DLD1 (cell line): ENCODE results near the gene FRMD4A.
"Not testable (repeated sequence)": the region's sequence is repeated elsewhere in the genome, so short reads cannot be mapped to it uniquely, and the experiment has no call there.

Experiments
- in situ Hi-C: cut with HindIII; loops from 2 replicates; pipeline ENCODE4 v1.10.0; 2017; ENCODE audit warnings: low sequenced_read_pairs

The FRMD4A gene

DNA sequence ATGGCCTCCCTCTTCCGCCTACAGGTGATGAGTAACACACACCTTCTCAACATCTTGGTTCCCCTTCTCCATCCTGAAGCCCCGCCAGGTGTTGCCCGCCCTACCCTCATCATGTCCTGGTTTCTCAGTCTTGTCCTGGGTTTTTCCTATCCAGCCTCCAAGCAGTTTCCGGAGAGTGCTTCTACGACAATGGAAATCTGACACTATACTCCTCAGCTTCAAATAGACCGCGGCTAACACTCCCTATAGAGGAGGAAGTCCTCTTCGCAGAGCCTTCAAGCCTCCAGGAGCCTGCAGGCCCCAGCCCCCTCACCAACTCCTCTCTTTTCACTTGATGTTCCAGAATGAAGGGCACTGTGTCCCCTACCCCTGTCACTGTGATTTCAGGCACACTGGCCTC, 596.6 kb downstream of the FRMD4A start:
- in situ Hi-C loops: no loop called here

DNA sequence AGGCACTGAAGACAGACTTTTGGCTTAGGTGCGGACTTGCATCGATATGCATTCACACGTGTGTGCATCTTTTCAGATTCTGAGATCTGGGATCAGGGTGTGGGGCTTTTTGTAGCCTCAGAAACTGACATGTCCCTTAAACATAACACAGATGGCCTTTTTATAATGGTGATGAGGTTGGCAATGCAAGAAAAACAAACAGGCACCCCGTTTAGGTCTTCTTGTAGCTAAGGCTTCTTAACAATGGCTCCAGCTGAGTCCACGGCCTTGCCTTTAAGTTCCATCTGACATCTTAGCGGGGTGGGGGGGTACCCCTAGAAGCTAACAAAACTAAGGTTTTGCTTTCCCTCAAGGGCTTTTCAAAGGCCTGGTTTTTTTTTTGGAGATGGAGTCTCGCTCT, 597.7 kb downstream of the FRMD4A start:
- in situ Hi-C loops: no loop called here

GRCh38 chr10:13732465-13732881, 598.3 kb downstream of the FRMD4A start:
- in situ Hi-C loops: no loop called here

- in situ Hi-C loops: no loop called here
Observed at GRCh38 chr10:13731799-13732198, 598.9 kb downstream of the FRMD4A start.

DNA sequence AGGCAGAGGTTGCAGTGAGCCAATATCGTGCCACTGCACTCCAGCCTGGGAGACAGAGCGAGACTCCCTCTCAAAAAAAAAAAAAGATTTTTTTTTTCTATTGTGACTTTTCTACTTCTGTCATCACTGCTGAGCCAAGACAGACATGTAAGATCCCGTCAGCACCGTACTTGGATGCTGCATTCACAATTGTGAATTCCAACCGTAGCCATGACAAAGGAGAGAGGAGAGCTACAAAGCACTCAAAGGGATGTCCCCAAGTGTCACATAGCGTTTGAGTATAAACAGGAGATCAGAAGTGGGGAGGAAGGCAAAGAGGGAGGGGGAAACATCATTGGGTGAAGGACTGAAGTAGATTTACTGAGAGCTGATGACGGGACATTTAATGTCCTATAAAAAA, 599.8 kb downstream of the FRMD4A start:
- in situ Hi-C loops: no loop called here

- in situ Hi-C loops: no loop called here
Observed at GRCh38 chr10:13730306-13730652, 600.4 kb downstream of the FRMD4A start.

DNA sequence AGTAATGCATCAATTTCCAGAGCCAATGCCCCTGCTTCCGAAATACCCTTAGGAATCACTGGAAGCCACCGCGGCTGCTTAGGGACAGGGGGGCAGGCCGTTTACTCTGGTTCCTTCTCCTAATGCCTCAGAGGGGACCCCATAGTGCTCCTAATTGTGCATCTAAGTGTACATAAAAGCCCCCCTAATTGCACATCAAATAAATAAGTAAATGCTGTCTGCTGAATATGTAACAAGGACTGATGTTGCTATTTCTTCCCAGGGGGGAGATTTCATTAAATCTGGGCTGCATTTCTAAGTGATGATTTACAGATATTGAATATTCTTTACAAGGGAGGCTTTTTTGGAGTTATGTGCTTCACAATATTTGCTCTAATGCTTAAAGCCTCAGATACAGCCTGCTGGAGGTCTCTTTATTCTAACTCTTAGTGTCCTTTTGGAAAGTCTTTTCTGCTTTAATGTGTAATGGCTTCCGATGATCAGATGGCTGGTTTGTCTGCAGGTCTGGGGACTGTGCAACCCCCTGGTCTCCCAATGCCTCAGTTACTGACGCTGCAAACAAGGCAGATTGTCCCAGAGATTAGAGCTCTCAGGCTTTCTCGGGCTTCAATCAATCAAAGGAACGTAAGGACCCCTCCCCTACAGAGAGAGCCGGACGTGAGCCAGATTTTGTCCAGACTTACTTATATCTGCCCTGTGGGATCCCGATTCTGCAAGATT, 601.0 kb downstream of the FRMD4A start:
- in situ Hi-C loops: no loop called here

DNA sequence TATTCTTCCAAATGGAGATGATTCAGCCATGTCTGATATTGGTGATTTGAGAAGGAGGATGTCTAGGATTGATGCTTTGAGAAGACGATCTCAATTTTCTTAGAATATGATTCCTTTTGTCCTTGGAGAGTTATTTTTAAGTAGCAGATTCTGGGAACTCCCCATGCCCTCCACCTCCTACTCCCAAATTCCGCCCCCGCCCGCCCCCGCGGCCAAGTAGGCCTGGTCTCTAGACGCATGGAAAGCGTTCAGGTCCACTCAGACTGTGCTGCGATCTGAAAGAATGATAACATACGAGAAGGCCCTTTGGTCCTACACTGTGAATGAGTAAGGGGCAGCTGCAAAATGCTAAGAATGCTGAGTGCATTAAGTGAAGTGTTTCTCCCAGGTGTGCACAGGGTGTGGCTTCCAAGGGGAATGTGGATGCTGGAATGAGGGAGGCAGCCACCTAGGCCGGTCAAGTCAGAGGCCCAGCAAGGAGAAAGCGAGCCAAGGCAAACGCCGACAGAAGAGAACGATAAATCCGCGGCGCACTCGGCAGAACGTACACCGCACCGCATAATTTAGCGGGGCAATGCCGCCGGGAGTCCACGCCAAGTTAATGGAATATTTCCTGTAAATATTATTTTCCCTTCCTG, 601.7 kb downstream of the FRMD4A start:
- in situ Hi-C loops: no loop called here

DNA sequence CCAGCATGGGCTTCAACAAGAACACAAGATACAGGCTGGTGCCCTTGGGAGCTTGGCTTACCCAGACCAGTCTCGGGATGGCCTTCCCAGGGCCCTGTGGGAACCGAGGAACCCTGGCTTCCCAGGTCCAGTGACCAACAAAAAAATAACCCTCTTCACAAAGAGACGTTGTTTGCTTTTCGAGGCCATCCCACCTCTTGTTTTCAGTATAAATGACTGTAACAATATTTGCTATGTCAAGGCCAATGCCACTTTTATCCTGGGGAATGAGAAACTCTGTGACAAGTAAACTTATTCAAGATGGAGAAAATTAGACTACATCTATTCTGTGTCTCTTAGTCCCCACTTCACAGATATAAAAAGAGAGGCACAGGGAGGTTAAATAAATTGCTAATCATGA, 605.1 kb downstream of the FRMD4A start:
- in situ Hi-C loops: no loop called here

GRCh38 chr10:13724484-13724883, 606.2 kb downstream of the FRMD4A start:
- in situ Hi-C loops: no loop called here

DNA sequence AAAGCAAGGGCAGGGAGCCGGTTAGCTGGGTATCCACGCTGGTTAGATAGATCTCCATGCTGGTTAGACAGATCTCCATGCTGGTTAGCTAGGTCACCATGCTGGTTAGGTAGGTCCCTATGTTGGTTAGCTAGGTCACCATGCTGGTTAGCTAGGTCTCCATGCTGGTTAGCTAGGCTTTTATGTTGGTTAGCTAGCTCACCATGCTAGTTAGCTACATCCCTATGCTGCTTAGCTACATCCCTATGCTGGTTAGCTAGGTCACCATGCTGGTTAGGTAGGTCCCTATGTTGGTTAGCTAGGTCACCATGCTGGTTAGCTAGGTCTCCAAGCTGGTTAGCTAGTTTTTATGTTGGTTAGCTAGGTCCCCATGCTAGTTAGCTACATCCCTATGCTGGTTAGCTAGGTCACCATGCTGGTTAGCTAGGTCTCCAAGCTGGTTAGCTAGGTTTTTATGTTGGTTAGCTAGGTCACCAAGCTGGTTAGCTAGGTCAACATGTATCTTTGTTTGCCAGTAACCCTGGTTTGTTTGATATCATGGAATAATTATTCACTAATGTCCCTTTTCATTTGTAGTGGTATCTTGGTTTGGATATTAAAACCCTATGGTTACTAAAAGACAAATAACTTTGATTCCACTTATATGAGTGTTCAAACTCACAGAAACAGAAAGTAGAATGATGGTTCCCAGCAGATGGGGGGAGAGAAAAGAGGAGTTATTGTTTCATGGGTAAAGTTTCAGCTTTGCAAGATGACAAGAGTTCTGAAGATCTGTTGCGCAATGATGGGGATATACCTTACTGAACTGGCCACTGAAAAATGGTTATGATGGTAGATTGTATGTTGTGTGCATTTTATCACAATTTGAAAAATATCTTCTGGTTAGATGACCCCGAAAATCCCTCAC, 607.7 kb downstream of the FRMD4A start:
- in situ Hi-C loops: no loop called here

DNA sequence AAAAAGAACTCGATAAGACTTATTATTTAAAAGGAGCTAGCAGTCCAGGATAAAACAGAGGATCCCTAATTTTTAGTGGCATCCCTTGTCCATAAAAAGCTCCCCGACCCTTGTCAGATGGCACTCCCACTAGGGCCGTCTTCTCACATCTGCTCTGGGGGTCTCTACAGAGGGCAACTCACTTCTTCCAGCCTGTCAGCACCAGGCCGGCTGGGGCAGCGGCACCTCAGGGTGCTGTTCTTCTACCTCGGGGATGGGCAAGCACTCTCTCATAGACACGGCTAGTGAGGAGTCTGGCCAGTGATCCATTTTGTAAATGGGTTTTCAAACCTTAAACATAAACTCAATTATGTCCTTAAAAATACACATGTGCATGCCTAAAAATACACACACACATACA, 609.2 kb downstream of the FRMD4A start:
- in situ Hi-C loops: no loop called here

DNA sequence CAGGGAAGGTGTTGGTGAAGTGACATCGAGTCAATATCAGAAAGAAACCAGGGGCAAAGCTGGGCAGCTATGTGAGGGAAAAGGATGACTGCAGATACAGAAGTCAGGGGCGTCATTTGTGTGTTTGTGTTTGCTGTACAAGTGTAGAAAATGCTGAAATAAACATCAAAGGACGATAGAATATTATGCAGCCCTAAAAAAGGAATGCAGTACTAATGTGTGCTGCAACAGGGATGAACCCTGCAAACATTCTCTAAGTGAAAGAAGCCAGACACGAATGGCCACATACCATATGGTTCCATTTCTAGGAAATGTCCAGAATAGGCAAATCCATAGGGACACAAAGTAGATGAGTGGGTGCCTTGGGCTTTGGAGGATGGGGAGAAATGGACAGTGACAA, 610.0 kb downstream of the FRMD4A start:
- in situ Hi-C loops: no loop called here

GRCh38 chr10:13719425-13719824, 611.3 kb downstream of the FRMD4A start:
- in situ Hi-C loops: no loop called here

- in situ Hi-C loops: no loop called here
Observed at GRCh38 chr10:13718820-13719219, 611.9 kb downstream of the FRMD4A start.

DNA sequence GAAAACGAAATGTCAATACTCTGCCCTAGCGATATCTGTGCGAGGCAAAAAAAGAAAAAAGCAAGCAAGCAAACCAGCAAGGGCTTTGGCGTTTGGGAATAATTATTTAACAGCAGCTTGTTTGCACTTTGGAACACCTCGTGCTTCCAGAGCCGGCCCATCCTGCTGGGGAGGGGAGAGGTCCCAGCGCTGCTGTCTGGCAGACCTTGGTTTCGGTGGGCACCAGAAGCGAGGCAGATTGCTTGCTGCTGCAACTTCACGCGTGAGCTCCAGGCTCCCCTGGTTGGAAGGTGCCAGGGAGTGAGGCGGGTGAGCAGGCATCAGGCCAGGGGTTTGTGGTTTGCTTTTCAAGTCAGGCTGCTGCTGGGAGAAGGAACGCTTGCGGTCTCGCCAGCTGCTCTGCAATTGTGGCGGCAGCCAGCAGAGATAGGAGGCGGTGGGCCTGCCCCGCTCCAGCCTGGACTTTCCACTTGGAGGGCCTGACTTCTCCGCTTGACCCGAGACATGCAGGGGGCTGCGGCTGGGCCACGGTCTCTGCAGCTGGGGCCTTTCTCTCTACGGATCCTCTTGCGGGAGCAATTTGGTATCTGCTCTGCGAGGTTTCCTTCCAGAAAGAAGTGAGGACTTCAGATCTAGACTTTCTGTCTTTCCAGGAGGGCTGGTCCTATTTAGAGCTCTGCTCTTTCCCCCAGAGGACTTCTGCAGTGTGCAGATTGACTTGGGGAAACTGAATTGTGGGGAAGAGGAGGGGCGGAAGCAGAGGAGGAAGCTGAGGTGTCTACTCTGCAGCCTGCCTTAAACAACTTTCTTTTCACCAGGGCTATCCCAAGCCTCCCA, 612.6 kb downstream of the FRMD4A start:
- in situ Hi-C loops: no loop called here

DNA sequence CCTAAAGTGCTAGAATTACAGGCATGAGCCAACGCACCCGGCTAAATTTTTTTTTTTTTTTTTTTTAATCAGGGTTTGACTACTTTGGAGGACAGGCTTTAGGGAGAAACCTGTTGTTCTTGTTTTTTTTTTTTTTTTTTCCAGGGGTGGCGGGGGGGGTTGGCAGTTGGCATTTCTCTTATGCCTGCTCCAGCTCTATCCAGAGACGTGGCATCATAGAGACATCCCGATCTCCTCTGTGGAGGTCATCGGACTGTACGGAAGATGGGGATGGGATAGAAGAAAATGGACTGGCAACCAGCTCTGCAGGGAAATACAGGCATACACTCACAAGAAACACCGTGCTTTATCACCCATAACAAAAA, 613.2 kb downstream of the FRMD4A start:
- in situ Hi-C loops: no loop called here

DNA sequence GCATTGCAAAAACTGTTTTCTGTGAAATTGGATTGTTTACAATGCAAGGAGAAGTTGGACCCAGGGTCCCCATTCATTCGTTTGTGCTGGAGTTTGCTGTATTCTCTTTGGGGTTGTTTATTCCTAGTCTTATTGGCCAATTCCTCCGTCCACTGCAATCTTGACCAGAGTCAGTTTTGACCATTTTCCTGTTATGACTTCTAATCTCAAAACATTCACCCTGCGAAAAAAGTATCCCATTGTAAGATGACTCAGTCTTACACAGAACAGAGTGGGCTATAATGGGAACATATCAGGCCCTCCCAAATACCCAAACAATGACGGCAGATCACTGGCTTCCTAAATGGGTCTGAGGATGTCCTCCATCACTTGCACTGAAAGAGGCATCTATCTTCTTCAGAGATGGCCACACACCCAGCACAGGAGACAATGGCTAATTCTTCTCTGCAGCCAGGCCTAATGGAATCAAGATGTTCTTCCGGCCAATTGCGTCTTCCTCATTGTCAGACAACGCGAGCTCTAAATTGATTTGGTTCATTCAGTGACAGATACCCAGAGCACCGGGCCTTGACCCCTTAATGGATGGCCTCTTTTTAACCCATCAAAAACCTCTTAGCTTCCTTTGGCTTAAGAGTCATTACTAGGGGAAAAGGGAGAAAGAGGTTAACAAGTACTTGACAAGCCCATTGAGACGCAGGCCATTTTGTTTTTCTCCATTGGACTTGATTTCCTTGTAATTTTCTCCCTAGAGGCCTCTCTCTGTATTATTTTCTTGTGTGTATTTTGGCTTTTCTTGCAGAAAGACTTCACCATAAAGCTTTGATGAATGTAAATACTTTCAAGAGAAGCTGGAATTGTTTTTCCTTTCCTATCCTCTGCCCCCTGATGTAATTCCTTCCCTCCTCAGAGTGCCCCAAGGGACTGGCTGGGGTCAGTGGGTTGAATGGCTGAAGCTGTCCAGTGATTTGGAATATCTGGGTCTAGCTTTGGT, 614.3 kb downstream of the FRMD4A start:
- in situ Hi-C loops: no loop called here

DNA sequence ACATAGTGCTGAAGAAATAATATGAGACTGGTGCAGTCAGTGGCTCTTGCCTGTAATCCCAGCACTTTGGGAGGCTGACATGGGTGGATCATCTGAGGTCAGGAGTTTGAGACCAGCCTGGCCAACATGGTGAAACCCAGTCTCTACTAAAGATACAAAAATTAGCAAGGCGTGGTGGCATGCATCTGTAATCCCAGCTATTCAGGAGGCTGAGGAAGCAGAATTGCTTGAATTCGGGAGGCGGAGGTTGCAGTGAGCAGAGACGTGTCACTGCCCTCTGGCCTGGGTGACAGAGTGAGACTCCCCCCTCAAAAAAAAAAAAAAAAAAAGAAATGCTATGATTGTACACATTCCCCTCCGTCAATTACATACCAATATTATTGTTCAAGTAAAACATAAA, 615.1 kb downstream of the FRMD4A start:
- in situ Hi-C loops: not testable (repeated sequence)

DNA sequence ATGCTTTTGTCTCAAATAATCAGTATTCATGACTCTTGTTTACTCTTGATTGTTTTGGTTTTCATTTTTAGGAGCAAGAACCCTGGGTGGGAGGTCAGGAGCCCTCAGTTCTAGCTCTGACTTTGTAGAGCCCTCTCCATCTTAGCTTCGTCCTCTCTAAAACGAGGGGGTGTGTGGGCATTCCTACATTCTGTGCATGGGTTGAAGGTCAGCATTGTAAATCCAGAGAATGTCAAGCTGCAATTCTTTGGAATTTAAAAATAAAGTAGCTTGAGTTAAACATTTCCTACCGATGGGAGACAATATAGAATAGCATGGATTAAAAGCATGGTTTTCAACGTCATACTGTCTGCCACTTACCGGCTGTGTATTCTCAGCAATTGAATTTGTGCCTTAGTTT, 615.6 kb downstream of the FRMD4A start:
- in situ Hi-C loops: no loop called here
